NCI-H2029 (cell line): Measurements from ENCODE around the gene REN.

Source experiments
- DNase-seq: peaks from one replicate; lab custom pipeline; 2025; lab: John Stamatoyannopoulos, UW

The REN gene

DNA sequence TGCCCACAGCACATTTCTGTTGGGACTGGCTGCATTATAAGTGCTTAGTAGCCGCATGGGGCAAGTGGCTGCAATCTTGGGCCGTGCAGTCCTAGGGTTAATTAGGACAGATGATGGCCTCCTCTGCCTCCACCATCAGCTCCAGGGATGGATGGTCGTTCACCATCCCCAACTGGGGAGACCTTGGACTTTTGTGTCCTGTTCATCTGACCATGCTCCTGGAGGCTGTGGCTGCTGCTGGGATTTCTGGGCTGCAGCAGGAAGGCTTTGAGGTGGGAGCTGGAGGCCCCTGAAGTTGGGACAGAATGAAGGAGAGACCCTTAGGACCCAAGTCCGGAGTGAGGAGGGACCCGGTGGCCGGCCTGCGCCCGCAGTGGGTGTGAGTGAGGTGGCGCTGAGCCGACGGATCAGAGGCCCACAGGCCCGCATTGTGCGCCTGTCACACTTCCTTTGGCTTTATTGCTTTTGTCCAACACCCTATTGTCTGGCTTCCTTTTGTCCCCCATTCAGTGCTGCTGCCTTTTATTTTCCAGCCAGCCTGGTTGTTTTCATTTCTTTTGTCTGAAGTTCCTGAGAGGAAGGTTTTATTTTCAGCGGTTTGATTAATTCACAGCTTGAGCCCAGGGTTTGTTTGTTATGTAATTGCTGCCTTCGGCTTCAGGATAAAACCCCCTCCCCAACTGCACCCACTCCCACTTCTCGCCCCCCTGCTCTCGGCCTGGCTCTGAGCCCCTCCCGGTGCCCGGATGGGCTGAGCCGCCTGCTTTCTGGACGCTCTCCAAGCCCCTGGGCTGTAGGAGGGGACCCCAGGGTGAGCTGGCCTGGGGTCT, 57.6 kb downstream of the REN start:
- peak; percentile 58 for DNase-seq

DNA sequence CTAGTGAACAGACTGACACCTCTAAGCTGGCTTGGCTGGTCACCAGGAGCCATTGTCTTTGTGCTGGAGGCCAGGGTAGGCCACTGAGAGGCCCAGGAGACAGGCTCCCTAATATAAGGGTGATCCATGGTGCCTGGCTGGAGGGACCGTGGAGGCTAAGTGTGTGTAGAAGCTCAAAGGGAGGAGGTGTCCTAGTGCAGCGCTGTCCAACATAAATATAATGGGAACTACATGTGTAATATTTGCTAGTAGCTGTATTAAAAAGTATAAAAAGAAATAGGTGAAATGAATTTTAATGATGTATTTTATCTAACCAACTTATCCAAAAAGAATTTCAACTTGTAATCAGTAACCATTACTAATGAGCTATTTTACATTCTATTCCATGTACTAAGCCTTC, 58.2 kb downstream of the REN start:
- DNase-seq: no peak

DNA sequence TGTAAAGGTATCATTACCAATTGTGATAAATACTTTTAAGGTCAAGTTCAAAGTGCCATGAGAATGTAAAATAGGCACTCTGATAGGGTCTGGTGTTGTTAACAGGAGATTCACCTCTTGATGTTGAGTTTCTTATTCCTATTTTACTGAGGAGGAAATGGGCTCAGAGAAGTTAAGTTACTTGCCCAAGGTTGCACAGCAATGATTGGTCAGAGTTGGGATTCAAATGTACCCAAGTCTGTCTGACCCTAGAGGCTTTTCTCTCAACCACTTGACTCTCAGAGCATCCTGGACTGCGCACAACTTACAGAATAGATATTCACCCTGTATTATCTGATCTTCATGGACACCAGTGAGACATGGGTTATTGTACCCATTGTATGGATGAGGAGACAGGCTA, 59.3 kb downstream of the REN start:
- no peak for DNase-seq

DNA sequence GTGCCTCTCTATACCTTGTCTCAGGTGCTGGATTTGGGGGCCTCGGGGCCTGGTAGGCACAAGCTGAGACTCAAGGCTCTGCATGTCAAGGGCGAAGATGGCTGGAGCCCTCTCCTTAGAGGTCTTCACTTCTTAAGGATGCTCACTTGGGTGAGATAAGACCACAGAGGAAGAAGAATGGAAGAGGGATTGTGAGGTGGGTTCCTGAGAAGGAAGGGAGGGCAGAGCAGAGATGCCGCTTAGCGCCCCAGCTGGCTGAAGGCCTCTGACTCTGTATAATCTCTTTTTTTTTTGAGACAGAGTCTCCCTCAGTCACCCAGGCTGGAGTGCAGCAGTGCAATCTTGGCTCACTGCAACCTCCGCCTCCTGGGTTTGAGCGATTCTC, 61.0 kb downstream of the REN start:
- DNase-seq: no peak
